AG10803 (cell line): ENCODE data around the gene COL18A1.
A peak's percentile ranks its signal among the peaks of the same experiment; 100 is the strongest.

Experiments
- DNase-seq: peaks from one replicate; pipeline ENCODE4 v3.0.0; 2010; ENCODE audit warnings: low read depth
- H3K4me3 ChIP-seq: 2 replicates; pipeline ENCODE4 v1.5.1; 2011; ENCODE audit warnings: mild to moderate bottlenecking, low read length, control low read depth
- TF ChIP-seq, protein P1 (sequence below): conservative IDR thresholded peaks from 2 replicates; pipeline ENCODE4 v1.5.1; 2011; ENCODE audit warnings: mild to moderate bottlenecking, low read length, control low read depth, inconsistent platforms

The COL18A1 gene

DNA sequence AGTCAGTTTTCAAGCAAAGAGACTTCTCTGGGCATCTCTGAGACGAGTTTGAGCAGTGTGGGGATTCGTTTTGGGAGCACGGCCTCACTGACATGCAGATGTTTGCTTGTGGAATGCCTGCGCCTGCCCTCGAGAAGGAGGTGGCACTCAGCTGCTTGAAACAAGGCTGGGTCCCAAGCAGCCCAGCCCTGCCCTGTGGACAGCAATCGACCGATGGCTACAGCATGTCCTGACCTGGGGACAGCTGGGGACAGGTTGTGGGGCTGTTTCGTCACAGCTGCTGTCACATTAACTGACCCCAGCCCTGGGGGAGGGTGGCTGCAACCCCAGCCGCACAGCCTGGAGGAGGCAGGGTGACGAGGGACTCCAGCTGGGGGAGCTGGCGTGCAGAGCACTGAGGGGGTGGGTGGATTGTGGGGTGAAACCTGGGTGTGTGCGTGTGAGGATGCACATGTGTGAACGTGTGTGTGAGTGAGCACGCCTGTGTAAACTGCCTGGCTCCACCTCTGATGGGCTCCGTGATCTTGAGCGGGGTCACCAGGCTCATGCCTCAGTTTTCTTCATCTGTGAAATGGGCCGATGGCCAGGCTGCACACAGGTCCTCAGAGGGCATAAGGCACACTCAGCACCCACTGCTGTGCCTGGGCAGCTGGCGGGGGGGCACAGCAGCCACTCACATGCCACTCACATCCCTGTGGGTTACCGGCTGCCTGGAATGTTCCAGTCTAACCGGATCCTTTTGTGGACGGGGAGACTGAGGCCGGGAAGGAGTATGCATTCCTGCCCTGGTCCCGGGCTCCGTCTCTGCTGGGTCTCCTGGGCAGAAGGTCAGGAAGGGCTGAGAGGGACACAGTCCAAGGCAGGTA, 49.3 kb downstream of the COL18A1 start:
- TF ChIP-seq, protein P1, sequence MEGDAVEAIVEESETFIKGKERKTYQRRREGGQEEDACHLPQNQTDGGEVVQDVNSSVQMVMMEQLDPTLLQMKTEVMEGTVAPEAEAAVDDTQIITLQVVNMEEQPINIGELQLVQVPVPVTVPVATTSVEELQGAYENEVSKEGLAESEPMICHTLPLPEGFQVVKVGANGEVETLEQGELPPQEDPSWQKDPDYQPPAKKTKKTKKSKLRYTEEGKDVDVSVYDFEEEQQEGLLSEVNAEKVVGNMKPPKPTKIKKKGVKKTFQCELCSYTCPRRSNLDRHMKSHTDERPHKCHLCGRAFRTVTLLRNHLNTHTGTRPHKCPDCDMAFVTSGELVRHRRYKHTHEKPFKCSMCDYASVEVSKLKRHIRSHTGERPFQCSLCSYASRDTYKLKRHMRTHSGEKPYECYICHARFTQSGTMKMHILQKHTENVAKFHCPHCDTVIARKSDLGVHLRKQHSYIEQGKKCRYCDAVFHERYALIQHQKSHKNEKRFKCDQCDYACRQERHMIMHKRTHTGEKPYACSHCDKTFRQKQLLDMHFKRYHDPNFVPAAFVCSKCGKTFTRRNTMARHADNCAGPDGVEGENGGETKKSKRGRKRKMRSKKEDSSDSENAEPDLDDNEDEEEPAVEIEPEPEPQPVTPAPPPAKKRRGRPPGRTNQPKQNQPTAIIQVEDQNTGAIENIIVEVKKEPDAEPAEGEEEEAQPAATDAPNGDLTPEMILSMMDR: no peak
- H3K4me3 ChIP-seq: no peak overlapping the region
- DNase-seq: peak; percentile 23

DNA sequence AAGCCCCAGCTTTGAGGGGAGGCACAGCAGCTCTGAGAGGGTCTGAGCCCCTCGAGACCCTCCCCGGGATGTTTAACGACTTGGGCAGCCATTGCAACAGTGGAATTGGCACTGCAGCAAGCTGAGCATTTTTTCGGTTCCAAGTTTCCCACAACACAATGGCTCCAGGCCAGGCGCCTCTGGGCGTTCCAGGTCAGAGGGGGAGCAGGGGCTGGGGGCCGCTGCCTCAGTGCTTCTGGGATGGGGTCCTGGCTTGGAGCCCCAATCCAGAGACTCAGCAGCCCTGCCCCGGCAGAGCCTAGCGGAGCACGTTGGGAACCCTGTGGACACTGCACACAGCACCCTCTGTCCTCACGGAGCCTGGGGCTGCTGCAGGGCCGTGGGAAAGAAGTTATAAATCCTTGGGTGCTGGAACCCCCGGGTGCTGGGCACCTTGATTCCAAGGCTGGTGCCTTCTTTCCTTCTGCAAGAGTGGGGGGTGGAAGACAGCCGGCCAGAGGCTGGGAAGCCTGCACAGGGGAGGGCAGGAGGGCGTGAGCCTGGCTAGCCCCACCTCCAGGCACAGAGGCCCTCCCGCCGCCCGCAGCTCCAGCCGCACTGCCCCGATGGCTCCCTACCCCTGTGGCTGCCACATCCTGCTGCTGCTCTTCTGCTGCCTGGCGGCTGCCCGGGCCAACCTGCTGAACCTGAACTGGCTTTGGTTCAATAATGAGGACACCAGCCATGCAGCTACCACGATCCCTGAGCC, 50.1 kb downstream of the COL18A1 start:
- peak overlapping the region; percentile 39 for H3K4me3 ChIP-seq
- DNase-seq: peak; percentile 48

DNA sequence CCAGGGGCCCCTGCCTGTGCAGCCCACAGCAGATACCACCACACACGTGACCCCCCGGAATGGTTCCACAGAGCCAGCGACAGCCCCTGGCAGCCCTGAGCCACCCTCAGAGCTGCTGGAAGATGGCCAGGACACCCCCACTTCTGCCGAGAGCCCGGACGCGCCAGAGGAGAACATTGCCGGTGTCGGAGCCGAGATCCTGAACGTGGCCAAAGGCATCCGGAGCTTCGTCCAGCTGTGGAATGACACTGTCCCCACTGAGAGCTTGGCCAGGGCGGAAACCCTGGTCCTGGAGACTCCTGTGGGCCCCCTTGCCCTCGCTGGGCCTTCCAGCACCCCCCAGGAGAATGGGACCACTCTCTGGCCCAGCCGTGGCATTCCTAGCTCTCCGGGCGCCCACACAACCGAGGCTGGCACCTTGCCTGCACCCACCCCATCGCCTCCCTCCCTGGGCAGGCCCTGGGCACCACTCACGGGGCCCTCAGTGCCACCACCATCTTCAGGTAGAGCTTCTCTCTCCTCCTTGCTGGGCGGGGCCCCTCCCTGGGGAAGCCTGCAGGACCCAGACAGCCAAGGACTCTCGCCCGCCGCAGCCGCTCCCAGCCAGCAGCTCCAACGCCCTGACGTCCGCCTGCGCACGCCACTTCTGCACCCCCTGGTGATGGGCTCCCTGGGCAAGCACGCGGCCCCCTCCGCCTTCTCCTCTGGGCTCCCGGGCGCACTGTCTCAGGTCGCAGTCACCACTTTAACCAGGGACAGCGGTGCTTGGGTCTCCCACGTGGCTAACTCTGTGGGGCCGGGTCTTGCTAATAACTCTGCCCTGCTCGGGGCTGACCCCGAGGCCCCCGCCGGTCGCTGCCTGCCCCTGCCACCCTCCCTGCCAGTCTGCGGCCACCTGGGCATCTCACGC, 51.0 kb downstream of the COL18A1 start:
- H3K4me3 ChIP-seq: peak overlapping the region; percentile 26
- TF ChIP-seq, protein P1: no peak
- DNase-seq: no peak

More for the DNA sequence above, 50.1 kb downstream of the COL18A1 start:
- TF ChIP-seq, protein P1: no peak

DNA sequence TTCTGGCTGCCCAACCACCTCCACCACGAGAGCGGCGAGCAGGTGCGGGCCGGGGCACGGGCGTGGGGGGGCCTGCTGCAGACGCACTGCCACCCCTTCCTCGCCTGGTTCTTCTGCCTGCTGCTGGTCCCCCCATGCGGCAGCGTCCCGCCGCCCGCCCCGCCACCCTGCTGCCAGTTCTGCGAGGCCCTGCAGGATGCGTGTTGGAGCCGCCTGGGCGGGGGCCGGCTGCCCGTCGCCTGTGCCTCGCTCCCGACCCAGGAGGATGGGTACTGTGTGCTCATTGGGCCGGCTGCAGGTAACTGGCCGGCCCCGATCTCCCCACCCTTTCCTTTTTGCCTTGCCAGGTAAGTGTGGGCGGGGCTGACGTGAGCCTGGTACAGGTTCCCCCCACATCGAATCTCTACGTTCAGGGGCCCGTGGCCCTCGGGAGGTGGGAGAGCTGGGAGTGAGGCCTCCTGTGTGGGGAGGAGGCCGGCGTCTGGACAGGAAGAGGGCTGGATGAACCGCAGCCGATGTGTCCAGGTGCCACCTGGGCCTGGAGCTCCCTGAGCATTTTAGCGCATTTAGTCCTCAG, 51.7 kb downstream of the COL18A1 start:
- H3K4me3 ChIP-seq: no peak overlapping the region
- no peak for DNase-seq
- TF ChIP-seq, protein P1: no peak

DNA sequence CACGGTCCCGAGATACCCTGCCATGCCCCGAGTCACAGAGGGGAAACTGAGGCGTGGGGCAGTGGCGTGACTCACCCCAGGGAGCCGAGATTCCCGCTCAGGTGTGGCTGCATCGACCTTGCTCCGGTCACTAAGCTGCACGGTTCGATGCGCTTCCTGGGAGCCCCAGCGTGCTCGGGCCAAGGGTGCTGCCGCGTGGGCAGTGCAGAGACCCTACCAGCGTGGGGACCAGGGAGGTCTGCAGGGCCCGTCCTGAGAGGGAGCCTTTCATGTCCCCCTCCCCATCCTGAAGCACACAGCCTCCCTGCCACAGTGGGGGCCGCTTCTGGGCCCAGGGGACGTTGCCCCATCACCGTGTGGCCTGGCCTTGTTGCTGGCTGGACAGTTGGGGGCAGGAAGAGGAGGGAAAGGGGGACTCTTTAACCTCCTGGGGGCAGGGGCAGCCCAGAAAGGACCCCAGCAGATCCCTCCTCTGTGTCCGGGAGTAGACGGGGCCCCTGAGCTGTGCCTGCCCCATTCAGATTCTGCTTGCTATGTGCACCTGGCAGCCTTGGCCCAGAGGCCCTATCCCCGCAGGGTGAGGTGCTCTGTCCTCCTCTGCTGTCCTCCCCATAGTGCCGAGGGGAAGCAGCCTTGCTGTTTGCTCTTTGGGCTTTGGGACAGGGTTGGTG, 52.3 kb downstream of the COL18A1 start:
- H3K4me3 ChIP-seq: no peak overlapping the region
- TF ChIP-seq, protein P1: no peak
- no peak for DNase-seq

DNA sequence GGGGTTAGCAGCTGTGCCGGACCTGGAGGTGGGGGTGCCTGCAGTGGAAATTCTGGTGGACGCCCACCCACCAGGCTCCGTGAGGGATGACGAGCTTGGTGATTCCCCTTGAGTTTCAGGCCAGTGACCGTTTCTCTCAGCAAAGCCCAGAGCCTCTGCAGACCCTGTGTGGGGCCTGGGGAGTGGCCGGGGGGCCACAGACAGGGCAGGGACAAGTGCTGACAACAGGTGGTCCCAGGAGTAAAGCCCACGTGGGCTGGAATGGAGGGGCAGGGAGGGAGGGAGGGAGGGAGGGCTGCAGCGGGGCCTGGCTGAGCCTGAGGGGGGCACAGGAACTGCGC, 52.8 kb downstream of the COL18A1 start:
- TF ChIP-seq, protein P1: no peak
- no peak overlapping the region for H3K4me3 ChIP-seq
- no peak for DNase-seq
